Fibroblast of skin of back (primary cell): ENCODE results near the gene PLXNA4.

Source experiments
- DNase-seq: peaks from one replicate; pipeline ENCODE4 v3.0.0-alpha.2; 2013

Gene PLXNA4

DNA sequence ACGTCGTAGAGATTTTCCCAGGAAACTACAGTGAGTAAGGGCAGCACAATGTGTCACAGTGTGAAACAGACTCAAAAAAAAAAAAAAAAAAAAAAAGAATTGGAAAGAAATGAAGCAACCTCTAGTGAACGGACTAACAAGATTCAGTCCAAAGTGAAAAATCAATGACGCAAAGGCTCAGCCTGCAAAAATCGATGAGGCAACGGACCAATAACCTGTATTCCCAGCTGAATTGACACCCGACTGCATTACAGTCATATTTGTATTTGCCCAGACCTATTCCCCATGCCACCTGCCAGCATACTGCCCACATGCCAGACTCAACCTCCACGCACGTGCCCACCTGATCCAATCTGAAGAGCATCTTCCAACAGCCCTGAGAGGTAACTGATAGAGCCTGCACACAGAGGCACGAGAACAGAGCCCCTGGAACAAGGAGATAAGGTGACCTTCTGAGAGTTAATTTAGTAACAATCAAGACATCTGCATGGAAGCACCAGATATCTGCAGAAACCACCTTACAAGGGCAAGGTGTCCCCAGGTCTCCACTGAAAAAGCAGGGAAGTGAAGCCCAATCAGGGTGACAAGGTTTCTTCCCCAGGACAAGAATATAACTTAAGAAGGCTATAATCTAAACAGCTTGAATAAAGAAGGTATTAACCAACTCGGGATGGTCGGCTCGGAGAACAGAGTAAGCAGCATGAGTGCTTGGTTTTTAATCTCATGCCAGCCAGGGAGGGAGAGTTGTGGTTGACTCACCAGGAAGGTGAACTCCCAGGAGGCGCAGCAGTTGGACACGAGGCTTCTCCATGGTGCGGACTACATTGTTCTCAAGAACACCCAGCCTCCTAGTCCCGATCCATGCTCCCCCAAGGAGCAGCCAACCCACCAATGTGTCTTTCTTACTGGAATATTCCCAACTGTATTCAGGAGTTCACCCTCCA, 48.5 kb downstream of the PLXNA4 start:
- no peak for DNase-seq

DNA sequence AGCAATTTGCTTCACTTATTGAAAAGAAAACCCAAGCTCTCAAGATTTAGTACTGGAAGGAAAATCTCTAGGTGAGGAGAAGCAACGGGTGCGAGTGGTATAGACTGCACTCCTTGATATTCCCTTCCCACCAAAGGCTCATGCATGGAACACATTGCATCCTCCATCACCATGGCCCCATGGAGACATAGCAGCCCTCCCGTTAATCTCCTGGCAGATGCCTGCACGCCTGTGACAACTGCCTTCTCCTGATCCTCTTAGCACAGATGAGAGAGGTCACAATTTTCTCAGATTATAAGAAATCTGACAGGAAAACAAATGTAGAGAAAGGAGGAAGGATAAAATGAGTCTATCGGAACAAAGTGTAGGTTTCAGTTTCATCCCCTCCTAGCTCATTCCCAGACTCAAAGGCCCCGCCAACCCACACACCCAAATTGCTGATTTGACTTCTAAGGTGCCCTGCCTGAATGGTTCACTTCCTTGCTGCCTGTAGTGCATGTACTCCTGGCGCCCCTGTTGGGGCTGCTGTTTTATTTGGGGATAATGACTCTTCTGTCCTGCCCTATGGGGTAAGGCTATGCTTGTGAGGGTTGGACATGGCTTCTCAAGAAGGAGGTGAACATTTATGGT, 50.0 kb downstream of the PLXNA4 start:
- no peak for DNase-seq

DNA sequence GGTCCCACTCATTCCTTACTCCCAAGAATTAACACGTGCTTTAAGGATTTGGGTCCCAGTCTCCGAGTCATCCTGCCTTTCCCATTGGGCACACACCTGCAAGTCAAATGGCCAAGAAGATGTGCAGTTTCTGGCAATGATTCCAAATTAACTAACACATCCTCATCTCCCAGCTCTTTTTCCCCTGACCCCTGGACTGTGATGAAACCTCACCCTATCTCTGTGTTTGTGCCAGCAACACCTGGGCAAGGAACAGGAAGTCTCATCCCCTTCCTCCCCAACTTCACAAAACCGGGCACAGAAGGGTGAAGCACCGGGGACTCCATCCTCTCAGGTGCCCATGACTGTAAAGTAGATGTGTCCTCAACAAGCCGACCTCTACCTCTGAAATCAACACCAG, 54.8 kb downstream of the PLXNA4 start:
- DNase-seq = no peak

DNA sequence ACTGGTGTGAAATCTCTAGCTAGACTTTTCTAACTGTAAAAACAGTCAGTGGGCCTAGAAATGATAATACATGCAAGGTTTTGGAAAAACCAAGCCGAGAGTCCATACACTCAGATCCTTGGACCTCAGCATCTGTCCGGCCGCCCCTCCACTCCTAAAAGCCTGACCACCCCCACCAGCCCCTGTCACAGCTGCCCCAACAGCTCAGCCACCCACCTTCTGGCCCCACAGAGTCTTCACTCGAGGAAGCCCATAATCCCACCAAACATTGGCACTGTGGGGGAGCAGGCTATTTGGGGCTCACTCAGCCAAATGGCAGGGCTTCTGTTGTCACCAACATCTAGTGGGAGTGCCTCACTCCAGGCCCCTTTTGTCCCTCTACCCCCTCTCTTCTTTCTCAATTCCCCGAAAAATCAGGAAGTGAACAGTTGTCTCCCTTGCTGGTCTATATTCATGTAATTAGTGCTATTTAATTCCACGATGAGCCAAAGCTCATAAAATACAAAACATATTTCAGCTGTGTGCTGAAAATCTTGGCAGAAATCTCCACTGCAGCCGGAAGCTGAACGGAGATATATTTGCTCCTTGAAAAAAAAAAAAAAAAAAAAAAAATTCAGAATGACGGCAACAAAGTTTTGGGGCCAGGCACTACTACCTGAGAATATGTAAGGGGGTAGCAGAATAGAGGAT, 55.5 kb downstream of the PLXNA4 start:
- DNase-seq = no peak

GRCh38 chr7:132519936-132520335, 56.3 kb downstream of the PLXNA4 start:
- DNase-seq = peak; percentile 16

GRCh38 chr7:132518839-132519173, 57.5 kb downstream of the PLXNA4 start:
- no peak for DNase-seq

- DNase-seq = no peak
Observed at GRCh38 chr7:132518102-132518838, 58.0 kb downstream of the PLXNA4 start.

DNA sequence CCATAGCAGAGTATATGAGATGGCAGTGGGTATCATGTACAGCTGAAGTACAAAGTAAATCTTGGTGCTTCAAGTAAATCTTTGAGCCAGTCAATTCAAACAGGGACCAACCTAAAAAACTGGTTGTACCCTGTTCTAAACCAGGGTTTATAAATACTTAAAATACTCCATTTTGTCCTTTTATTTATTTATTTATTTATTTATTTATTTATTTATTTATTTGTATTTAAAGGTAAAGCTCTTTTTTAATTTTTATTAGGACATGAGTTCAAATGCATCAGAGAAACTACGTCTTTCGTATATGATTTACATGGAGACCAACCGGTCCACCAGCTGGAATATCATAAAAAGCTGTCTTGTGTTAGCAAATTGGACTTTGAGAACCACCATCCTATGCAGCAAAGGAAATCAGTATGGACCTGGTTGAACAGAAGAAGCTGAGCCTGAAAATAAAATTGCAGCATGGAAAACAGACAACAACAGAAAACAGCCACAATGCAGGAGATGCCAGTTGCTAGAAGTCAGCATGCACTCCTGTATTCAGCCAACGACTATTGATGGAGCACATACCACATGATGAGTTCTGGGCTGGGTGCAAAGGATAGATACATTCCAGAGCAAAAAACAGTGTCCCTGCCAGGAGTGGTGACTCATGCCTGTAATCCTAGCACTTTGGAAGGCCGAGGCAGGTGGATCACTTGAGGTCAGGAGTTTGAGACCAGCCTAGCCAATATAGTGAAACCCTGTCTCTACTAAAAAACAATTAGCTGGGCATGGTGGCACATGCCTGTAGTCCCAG, 60.0 kb downstream of the PLXNA4 start:
- DNase-seq = peak; percentile 68

GRCh38 chr7:132515181-132515580, 61.1 kb downstream of the PLXNA4 start:
- no peak for DNase-seq

- DNase-seq = no peak
Observed at GRCh38 chr7:132514430-132514829, 61.8 kb downstream of the PLXNA4 start.

- no peak for DNase-seq
Observed at GRCh38 chr7:132511921-132512320, 64.3 kb downstream of the PLXNA4 start.

DNA sequence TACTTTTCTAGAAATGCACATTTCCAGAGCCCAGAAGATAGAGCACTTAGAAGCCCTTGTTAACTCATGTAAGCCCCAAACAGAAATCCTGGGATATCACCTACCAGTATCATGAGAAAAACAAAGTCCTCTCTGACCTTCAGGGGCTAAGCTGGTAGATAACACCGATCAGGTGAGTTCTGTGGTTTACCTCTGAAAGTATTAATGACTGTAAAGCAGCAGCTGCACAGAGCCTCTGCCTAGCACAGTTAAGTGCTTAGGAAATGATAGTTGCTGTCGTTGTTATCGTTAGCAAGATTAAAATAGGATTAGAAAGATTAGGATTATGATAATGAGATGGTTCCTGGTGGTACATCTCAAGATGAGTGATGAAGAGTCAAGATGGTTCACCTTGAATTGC, 64.9 kb downstream of the PLXNA4 start:
- DNase-seq = no peak

DNA sequence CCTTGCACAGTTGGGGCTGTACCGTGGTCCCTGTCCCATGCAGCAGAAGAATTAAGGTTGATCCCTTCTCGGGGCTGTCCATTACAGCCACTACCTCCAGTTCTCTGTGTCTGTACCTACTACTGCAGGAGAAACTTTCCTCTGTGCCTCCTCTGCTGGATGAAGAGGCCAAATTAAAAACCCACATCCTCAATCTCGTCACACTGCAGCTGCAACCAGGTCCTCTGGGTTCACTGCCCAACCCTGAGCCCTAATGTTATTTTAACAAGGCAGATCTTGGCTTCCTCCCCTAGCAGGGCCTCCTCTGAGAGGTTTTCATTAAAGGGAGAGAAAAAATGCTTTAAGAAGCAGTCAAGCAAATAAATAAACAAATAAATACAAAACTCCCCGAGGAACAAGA, 66.6 kb downstream of the PLXNA4 start:
- no peak for DNase-seq

DNA sequence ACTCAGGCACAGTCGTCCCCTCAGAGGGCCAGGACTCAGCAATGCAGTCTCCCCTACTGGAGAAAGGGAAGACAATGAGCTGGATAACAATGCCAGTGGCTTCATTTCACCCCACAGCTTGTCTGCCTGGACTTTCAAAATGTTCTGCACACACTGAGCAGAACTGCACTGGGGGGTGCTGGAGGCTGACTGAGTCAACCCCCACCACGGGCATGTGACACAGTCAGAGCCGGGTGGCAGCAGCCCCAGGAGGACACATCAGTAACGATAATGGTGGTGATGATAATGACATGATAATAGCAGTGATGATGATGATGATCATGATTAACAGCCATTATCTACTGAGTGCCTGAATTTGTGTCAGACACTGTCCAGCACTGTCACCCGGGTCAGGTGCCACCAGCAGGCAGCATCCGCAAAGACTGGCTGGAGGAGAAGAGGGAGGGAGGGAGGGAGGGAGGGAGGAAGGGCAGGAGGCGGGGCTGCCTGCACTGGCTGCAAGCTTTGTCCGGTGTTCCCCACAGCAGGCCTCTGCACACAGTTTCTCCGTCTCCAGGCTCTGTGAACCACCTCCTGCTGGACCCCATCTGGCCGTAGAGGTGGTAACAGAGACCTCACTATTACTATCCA, 67.4 kb downstream of the PLXNA4 start:
- no peak for DNase-seq

DNA sequence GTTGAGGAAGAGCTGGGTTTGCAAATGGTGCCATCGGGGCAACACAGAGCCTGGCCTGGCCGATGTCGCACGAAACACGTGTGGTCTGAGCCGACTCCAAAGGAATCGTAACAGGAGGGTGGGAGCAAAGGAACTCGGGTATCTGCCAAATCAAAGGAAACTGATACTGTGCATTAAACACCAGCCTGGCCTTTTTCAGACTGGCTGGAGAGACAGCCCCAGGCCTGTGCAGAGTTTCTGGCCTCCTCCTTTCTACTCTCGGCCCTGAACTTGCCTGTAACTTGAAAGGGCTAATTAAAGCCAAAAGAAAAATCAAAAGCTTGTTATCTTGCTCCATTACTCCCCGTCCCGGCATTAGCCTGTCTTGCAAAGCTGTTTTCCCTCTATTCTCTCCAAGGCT, 71.4 kb downstream of the PLXNA4 start:
- no peak for DNase-seq

DNA sequence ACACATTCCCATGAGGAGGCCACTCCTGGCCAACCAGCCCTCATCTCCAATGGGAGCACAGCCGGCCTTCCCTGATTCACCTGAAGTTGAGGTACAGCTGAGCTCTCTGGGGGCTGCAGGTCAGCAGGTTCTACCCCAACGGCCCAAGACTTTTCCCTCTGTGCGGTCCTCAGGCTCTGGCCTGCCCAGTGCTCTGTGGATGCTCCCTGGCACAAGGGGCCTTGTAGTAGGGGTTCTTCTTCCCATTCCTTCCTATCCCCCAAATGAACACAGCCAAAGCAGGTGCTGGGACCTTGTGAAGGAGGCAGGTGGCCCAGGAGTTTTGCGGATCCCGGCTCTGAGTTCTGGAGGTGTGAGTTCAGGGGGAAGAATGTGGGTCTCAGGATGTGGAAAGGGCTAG, 72.2 kb downstream of the PLXNA4 start:
- DNase-seq = no peak

GRCh38 chr7:132503415-132503814, 72.9 kb downstream of the PLXNA4 start:
- DNase-seq = no peak

DNA sequence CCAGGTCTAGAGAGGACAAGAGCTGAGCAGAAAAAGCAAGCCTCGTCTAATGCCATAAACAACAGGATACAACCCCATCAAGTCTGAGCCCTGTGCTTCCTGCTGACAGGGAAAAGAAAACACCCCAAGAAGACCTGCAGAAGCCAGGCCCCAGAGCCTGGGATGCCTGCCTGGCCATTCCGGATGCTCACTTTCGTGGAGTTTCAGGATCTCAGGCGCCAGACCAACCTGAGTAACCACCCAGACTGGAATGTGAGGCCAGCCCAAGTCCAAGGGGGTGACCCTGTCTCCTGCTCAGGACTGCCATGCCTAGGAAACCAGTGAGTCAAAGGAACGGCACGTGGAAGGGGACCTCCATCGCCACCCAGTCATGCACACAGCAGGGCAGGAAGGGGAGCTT, 74.3 kb downstream of the PLXNA4 start:
- DNase-seq = no peak

- peak; percentile 25 for DNase-seq
Observed at GRCh38 chr7:132500727-132501440, 75.4 kb downstream of the PLXNA4 start.

DNA sequence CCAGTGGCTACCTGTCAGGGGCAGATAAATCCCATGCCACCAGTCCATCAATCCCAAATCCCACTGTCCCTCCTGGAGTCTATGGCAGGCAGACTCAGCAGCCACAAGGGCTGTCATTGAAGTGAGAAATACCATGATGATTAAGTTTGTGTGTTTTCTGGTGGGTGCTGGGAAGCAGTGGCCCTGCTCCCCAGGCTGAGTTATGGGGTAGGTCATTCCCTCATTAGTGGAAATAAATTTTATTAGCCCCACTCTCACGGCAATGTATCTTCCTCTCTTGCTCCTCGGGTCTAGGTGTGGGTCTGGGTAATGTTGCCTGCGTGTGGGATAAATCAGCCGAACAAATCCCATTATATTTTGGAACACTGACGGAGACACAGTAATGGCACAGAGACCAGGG, 76.8 kb downstream of the PLXNA4 start:
- DNase-seq = no peak

GRCh38 chr7:132499065-132499464, 77.2 kb downstream of the PLXNA4 start:
- DNase-seq = no peak
